HCT116 (cell line): ENCODE measurements around the gene GREM2.

Experiments used
- CBX3 ChIP-seq: IDR thresholded peaks from 2 replicates; pipeline ENCODE4 v1.6.1; 2012; ENCODE audit warnings: low read depth
- EZH2 ChIP-seq: fragments of 200-600 bp; sonication (generic); IDR thresholded peaks from 2 replicates; pipeline ENCODE4 v1.6.1; 2017; ENCODE audit warnings: antibody characterized with exemption, mixed run types
- EZH2phosphoT487 ChIP-seq: fragments of 200-600 bp; IDR thresholded peaks from 2 replicates; pipeline ENCODE4 v1.6.1; 2018; ENCODE audit warnings: antibody characterized with exemption, borderline replicate concordance
- POLR2A ChIP-seq: IDR thresholded peaks from 2 replicates; pipeline ENCODE4 v1.7.0; 2011; ENCODE audit warnings: borderline replicate concordance; ENCODE audit not compliant: insufficient read depth, insufficient read length; ENCODE audit errors: extremely low read depth
- POLR2AphosphoS5 ChIP-seq: IDR thresholded peaks from 2 replicates; pipeline ENCODE4 v1.6.1; 2011; ENCODE audit warnings: mild to moderate bottlenecking, low read depth, low read length, moderate library complexity
- RAD21 ChIP-seq: IDR thresholded peaks from 2 replicates; pipeline ENCODE4 v1.6.1; 2012; ENCODE audit warnings: low read depth, mild to moderate bottlenecking
- SRF ChIP-seq: IDR thresholded peaks from 2 replicates; pipeline ENCODE4 v1.6.1; 2012; ENCODE audit warnings: low read depth
- YY1 ChIP-seq: IDR thresholded peaks from 2 replicates; pipeline ENCODE4 v1.6.1; 2011; ENCODE audit warnings: low read length, low read depth, moderate library complexity, mild to moderate bottlenecking; ENCODE audit not compliant: insufficient replicate concordance; ENCODE audit errors: extremely low read depth
- ZNF274 ChIP-seq: fragments of 200-500 bp; sonication (Bioruptor generic); IDR thresholded peaks from 2 replicates; pipeline ENCODE4 v1.6.1; 2014; ENCODE audit warnings: mild to moderate bottlenecking, low read depth, low read length, inconsistent platforms
- TF ChIP-seq, protein P1 (sequence below), 3 experiments: fragments of 200-600 bp in 1 of 3; sonication (generic) in 1 of 3; IDR thresholded peaks in 2 of 3; conservative IDR thresholded peaks in 1 of 3; 2 replicates each; pipeline ENCODE4 v1.5.1; 2012 to 2017; ENCODE audit warnings: low read depth in 2 of 3, low read length in 2 of 3, antibody characterized with exemption in 1 of 3, borderline replicate concordance in 1 of 3, control low read depth in 1 of 3, mild to moderate bottlenecking in 1 of 3, mixed read lengths in 1 of 3, mixed run types in 1 of 3, moderate library complexity in 1 of 3; ENCODE audit not compliant: insufficient read depth in 1 of 3
- TF ChIP-seq, protein P2 (sequence below): IDR thresholded peaks from 2 replicates; pipeline ENCODE4 v1.6.1; 2012
- TF ChIP-seq, protein P3 (sequence below): IDR thresholded peaks from 2 replicates; pipeline ENCODE4 v1.6.1; 2012

GRCh38 chr1:240555524-240555923 lies 56.4 kb downstream of the GREM2 start:
- no peak for TF ChIP-seq CBX3
- TF ChIP-seq, protein P1, sequence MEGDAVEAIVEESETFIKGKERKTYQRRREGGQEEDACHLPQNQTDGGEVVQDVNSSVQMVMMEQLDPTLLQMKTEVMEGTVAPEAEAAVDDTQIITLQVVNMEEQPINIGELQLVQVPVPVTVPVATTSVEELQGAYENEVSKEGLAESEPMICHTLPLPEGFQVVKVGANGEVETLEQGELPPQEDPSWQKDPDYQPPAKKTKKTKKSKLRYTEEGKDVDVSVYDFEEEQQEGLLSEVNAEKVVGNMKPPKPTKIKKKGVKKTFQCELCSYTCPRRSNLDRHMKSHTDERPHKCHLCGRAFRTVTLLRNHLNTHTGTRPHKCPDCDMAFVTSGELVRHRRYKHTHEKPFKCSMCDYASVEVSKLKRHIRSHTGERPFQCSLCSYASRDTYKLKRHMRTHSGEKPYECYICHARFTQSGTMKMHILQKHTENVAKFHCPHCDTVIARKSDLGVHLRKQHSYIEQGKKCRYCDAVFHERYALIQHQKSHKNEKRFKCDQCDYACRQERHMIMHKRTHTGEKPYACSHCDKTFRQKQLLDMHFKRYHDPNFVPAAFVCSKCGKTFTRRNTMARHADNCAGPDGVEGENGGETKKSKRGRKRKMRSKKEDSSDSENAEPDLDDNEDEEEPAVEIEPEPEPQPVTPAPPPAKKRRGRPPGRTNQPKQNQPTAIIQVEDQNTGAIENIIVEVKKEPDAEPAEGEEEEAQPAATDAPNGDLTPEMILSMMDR (IDR thresholded peaks at IDR 0.05 in 2 of 3, conservative IDR thresholded peaks at IDR 0.05 in 1 of 3; ENCODE audit: borderline replicate concordance in 1 of 3, insufficient read depth in 1 of 3, low read depth in 2 of 3, low read length in 2 of 3), result no peak
- no peak for TF ChIP-seq POLR2A
- TF ChIP-seq, protein P2, sequence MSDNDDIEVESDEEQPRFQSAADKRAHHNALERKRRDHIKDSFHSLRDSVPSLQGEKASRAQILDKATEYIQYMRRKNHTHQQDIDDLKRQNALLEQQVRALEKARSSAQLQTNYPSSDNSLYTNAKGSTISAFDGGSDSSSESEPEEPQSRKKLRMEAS, result no peak
- TF ChIP-seq YY1, result no peak
- TF ChIP-seq, protein P3, sequence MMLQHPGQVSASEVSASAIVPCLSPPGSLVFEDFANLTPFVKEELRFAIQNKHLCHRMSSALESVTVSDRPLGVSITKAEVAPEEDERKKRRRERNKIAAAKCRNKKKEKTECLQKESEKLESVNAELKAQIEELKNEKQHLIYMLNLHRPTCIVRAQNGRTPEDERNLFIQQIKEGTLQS, result no peak
- no peak for TF ChIP-seq SRF
- TF ChIP-seq EZH2, result no peak
- TF ChIP-seq POLR2AphosphoS5, result no peak
- no peak for TF ChIP-seq EZH2phosphoT487
- TF ChIP-seq RAD21, result no peak
- TF ChIP-seq ZNF274, result no peak
